Measurements from ENCODE around the gene SLC27A4.

SLC27A4 gene

GRCh38 chr9:128391956-128392301 lies 51.6 kb downstream of the SLC27A4 start:
- no peak for DNase-seq (ENCODE audit: low spot score)

GRCh38 chr9:128392302-128393144 lies 52.2 kb downstream of the SLC27A4 start:
- no peak for DNase-seq (ENCODE audit: low spot score)

- no peak for DNase-seq (ENCODE audit: low spot score)
Observed at GRCh38 chr9:128393145-128393775, 52.9 kb downstream of the SLC27A4 start.

- no peak for DNase-seq (ENCODE audit: low spot score)
Observed at GRCh38 chr9:128393970-128394369, 53.6 kb downstream of the SLC27A4 start.

- no peak for DNase-seq (ENCODE audit: low spot score)
Observed at GRCh38 chr9:128394379-128395168, 54.2 kb downstream of the SLC27A4 start.

GRCh38 chr9:128396970-128397613 lies 56.8 kb downstream of the SLC27A4 start:
- no peak for DNase-seq (ENCODE audit: low spot score)

- DNase-seq (ENCODE audit: low spot score) = no peak
Observed at GRCh38 chr9:128397831-128398230, 57.5 kb downstream of the SLC27A4 start.

- DNase-seq (ENCODE audit: low spot score) = no peak
Observed at GRCh38 chr9:128399861-128400260, 59.5 kb downstream of the SLC27A4 start.

GRCh38 chr9:128404560-128404959 lies 64.2 kb downstream of the SLC27A4 start:
- no peak for DNase-seq (ENCODE audit: low spot score)

- DNase-seq (ENCODE audit: low spot score) = no peak
Observed at GRCh38 chr9:128405077-128405779, 64.9 kb downstream of the SLC27A4 start.

GRCh38 chr9:128405780-128406171 lies 65.4 kb downstream of the SLC27A4 start:
- DNase-seq (ENCODE audit: low spot score) = no peak

- DNase-seq (ENCODE audit: low spot score) = no peak
Observed at GRCh38 chr9:128406848-128407391, 66.6 kb downstream of the SLC27A4 start.

- no peak for DNase-seq (ENCODE audit: low spot score)
Observed at GRCh38 chr9:128408963-128409431, 68.7 kb downstream of the SLC27A4 start.

- no peak for DNase-seq (ENCODE audit: low spot score)
Observed at GRCh38 chr9:128409450-128409849, 69.1 kb downstream of the SLC27A4 start.

GRCh38 chr9:128409978-128410377 lies 69.7 kb downstream of the SLC27A4 start:
- DNase-seq (ENCODE audit: low spot score) = peak; percentile 67

Data from AG20443 (cell line).